Neural cell (in vitro differentiated cells): ENCODE data around the gene SLC18A2. TPM values are rescaled to one million over a fixed set of nuclear protein-coding genes. Genes with fewer than 3 reads are reported as not detected.

Experiments
- H2AFZ ChIP-seq: fragments of 200-600, 300-800 bp; sonication (generic), shearing (Covaris generic); 2 replicates; pipeline ENCODE4 v1.6.0; 2014; ENCODE audit warnings: low read depth, mild to moderate bottlenecking, antibody characterized with exemption, low read length, moderate library complexity
- H3F3A ChIP-seq: fragments of 200-600 bp; shearing (Covaris generic); 2 replicates; pipeline ENCODE4 v1.6.1; 2016; ENCODE audit warnings: mild to moderate bottlenecking, moderate library complexity, mixed read lengths, antibody characterized with exemption, low read length; ENCODE audit not compliant: insufficient read depth, poor library complexity, severe bottlenecking
- H3K27ac ChIP-seq: fragments of 200-600, 300-800 bp; sonication (generic), shearing (Covaris generic); 2 replicates; pipeline ENCODE4 v1.5.1; 2014; ENCODE audit warnings: mild to moderate bottlenecking, low read length, moderate library complexity
- H3K27me3 ChIP-seq: fragments of 300-800, 200-600 bp; sonication (generic), shearing (Covaris generic); 2 replicates; pipeline ENCODE4 v1.6.0; 2014; ENCODE audit warnings: mild to moderate bottlenecking, low read depth, low read length, moderate library complexity; ENCODE audit not compliant: insufficient read depth
- H3K36me3 ChIP-seq: fragments of 300-800, 200-600 bp; sonication (generic), shearing (Covaris generic); 2 replicates; pipeline ENCODE4 v1.5.1; 2014; ENCODE audit warnings: mild to moderate bottlenecking, antibody characterized with exemption, low read length, moderate library complexity; ENCODE audit not compliant: insufficient read depth
- H3K4me2 ChIP-seq: fragments of 300-800, 200-600 bp; sonication (generic), shearing (Covaris generic); 2 replicates; pipeline ENCODE4 v1.6.0; 2014; ENCODE audit warnings: mild to moderate bottlenecking, low read length
- H3K4me3 ChIP-seq: fragments of 300-800, 200-600 bp; sonication (generic), shearing (Covaris generic); 2 replicates; pipeline ENCODE4 v1.5.1; 2014; ENCODE audit warnings: mild to moderate bottlenecking, low read length, moderate library complexity
- H3K79me2 ChIP-seq: fragments of 200-600 bp; shearing (Covaris generic); replicated peaks from 2 replicates; pipeline ENCODE4 v1.6.0; 2014; ENCODE audit warnings: mild to moderate bottlenecking, low read length, moderate library complexity; ENCODE audit not compliant: insufficient read depth
- H3K9ac ChIP-seq: fragments of 300-800, 200-600 bp; sonication (generic), shearing (Covaris generic); 2 replicates; pipeline ENCODE4 v1.6.1; 2016; ENCODE audit warnings: mild to moderate bottlenecking, low read length, mixed read lengths
- H3K9me2 ChIP-seq: fragments of 200-600 bp; shearing (Covaris generic); 2 replicates; pipeline ENCODE4 v1.6.1; 2016; ENCODE audit warnings: mild to moderate bottlenecking, low read length, mixed read lengths; ENCODE audit not compliant: insufficient read depth
- H3K9me3 ChIP-seq: fragments of 200-600, 300-800 bp; sonication (generic), shearing (Covaris generic); 2 replicates; pipeline ENCODE4 v1.6.1; 2016; ENCODE audit warnings: mild to moderate bottlenecking, mixed run types, low read length, moderate library complexity, mixed read lengths
- H4K20me1 ChIP-seq: fragments of 200-600 bp; shearing (Covaris generic); 2 replicates; pipeline ENCODE4 v1.6.1; 2016; ENCODE audit warnings: mild to moderate bottlenecking, mixed run types; ENCODE audit not compliant: insufficient read depth
- EZH2 ChIP-seq: fragments of 200-600, 300-800 bp; shearing (Covaris generic), sonication (generic); IDR thresholded peaks from 2 replicates; pipeline ENCODE4 v1.6.1; 2014; ENCODE audit warnings: antibody characterized with exemption, low read length, borderline replicate concordance, mild to moderate bottlenecking; ENCODE audit not compliant: insufficient read depth, poor library complexity, severe bottlenecking
- MXI1 ChIP-seq: fragments of 450-650 bp; conservative IDR thresholded peaks from 2 replicates; pipeline ENCODE4 v1.6.1; 2014; ENCODE audit warnings: antibody characterized with exemption, mild to moderate bottlenecking; ENCODE audit not compliant: poor library complexity, severe bottlenecking
- POLR2AphosphoS5 ChIP-seq: IDR thresholded peaks from 2 replicates; pipeline ENCODE4 v1.6.1; 2012
- RAD21 ChIP-seq: fragments of 450-650 bp; conservative IDR thresholded peaks from 2 replicates; pipeline ENCODE4 v1.6.1; 2014; ENCODE audit warnings: antibody characterized with exemption, mild to moderate bottlenecking, moderate library complexity
- SMC3 ChIP-seq: fragments of 450-650 bp; conservative IDR thresholded peaks from 2 replicates; pipeline ENCODE4 v1.6.1; 2014; ENCODE audit warnings: antibody characterized with exemption, mild to moderate bottlenecking, moderate library complexity; ENCODE audit not compliant: poor library complexity
- polyA plus RNA-seq: library from polyadenylated mRNA; depleted of rRNA; stranded (reverse); fragments of >200 nt; gene quantifications from 2 replicates; pipeline ENCODE4 v1.2.3, GENCODE V29; 2014
- TF ChIP-seq, protein P1 (sequence below): fragments of 450-650 bp; IDR thresholded peaks from 2 replicates; pipeline ENCODE4 v1.5.1; 2014; ENCODE audit warnings: antibody characterized with exemption, mild to moderate bottlenecking, moderate library complexity; ENCODE audit not compliant: poor library complexity, severe bottlenecking
- TF ChIP-seq, protein P2 (sequence below): IDR thresholded peaks from 2 replicates; pipeline ENCODE4 v1.6.1; 2012; ENCODE audit warnings: borderline replicate concordance

Gene SLC18A2
- polyA plus RNA-seq, 1 donor from 2014 or later: 0.05 TPM

DNA sequence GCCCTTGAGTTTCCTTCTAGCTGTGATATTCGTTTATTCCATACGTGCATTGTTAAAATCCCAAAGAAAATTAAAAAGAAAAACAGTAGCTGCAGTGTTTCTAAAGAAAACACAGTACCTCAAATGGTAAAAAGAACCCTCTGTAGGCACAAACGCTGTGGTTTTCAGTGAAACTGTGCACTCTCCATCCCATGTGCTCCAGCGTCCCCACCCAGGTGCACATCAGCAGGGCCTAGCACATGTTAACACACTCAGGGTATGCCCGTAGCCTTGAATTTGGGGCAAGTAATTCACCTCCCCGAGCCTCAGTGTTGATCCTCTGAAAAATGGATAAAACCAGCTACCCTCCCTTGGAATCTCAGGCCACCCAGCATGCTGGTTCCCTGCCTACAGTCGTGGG is 9.5 kb downstream of the SLC18A2 start:
- H3K79me2 ChIP-seq: no peaks in the 10 kb centered on the region
- no peaks in the 10 kb centered on the region for H3K9me3 ChIP-seq
- H4K20me1 ChIP-seq: no peaks in the 10 kb centered on the region
- no peaks in the 10 kb centered on the region for H3K36me3 ChIP-seq
- no peaks in the 10 kb centered on the region for H3F3A ChIP-seq
- no peak overlapping the region for H3K4me2 ChIP-seq
- no peak overlapping the region for H3K27ac ChIP-seq
- H3K9ac ChIP-seq: no peak overlapping the region
- no peaks in the 10 kb centered on the region for H3K27me3 ChIP-seq
- no peak for TF ChIP-seq POLR2AphosphoS5
- TF ChIP-seq, protein P1, sequence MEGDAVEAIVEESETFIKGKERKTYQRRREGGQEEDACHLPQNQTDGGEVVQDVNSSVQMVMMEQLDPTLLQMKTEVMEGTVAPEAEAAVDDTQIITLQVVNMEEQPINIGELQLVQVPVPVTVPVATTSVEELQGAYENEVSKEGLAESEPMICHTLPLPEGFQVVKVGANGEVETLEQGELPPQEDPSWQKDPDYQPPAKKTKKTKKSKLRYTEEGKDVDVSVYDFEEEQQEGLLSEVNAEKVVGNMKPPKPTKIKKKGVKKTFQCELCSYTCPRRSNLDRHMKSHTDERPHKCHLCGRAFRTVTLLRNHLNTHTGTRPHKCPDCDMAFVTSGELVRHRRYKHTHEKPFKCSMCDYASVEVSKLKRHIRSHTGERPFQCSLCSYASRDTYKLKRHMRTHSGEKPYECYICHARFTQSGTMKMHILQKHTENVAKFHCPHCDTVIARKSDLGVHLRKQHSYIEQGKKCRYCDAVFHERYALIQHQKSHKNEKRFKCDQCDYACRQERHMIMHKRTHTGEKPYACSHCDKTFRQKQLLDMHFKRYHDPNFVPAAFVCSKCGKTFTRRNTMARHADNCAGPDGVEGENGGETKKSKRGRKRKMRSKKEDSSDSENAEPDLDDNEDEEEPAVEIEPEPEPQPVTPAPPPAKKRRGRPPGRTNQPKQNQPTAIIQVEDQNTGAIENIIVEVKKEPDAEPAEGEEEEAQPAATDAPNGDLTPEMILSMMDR: no peak
- TF ChIP-seq EZH2: no peak
- TF ChIP-seq MXI1: no peak
- TF ChIP-seq, protein P2, sequence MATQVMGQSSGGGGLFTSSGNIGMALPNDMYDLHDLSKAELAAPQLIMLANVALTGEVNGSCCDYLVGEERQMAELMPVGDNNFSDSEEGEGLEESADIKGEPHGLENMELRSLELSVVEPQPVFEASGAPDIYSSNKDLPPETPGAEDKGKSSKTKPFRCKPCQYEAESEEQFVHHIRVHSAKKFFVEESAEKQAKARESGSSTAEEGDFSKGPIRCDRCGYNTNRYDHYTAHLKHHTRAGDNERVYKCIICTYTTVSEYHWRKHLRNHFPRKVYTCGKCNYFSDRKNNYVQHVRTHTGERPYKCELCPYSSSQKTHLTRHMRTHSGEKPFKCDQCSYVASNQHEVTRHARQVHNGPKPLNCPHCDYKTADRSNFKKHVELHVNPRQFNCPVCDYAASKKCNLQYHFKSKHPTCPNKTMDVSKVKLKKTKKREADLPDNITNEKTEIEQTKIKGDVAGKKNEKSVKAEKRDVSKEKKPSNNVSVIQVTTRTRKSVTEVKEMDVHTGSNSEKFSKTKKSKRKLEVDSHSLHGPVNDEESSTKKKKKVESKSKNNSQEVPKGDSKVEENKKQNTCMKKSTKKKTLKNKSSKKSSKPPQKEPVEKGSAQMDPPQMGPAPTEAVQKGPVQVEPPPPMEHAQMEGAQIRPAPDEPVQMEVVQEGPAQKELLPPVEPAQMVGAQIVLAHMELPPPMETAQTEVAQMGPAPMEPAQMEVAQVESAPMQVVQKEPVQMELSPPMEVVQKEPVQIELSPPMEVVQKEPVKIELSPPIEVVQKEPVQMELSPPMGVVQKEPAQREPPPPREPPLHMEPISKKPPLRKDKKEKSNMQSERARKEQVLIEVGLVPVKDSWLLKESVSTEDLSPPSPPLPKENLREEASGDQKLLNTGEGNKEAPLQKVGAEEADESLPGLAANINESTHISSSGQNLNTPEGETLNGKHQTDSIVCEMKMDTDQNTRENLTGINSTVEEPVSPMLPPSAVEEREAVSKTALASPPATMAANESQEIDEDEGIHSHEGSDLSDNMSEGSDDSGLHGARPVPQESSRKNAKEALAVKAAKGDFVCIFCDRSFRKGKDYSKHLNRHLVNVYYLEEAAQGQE: no peak
- H3K4me3 ChIP-seq: no peak overlapping the region
- no peak overlapping the region for H2AFZ ChIP-seq
- no peaks in the 10 kb centered on the region for H3K9me2 ChIP-seq

GRCh38 chr10:117253908-117254307 is 13.0 kb downstream of the SLC18A2 start:
- Histone ChIP-seq H3K27me3 (no peaks in the 10 kb centered on the region), H2AFZ (no peak overlapping the region), H3K4me2 (no peak overlapping the region), H3K79me2 (no peaks in the 10 kb centered on the region), H3K9me2 (no peaks in the 10 kb centered on the region), H3F3A (no peaks in the 10 kb centered on the region), H4K20me1 (no peaks in the 10 kb centered on the region), H3K36me3 (no peaks in the 10 kb centered on the region), H3K9me3 (no peaks in the 10 kb centered on the region), H3K9ac (no peak overlapping the region), H3K27ac (no peak overlapping the region), H3K4me3 (no peak overlapping the region)
- TF ChIP-seq SMC3: no peak
- TF ChIP-seq, protein P1: no peak
- no peak for TF ChIP-seq RAD21
- TF ChIP-seq POLR2AphosphoS5: no peak
- no peak for TF ChIP-seq MXI1
- TF ChIP-seq, protein P2: no peak
